NT2/D1 (cell line): ENCODE measurements around the gene SESTD1.

Source experiments
- DNase-seq: peaks from one replicate; pipeline ENCODE4 v3.0.0-alpha.2; 2011; ENCODE audit warnings: low read depth, low spot score
- H3K27me3 ChIP-seq: 2 replicates; pipeline ENCODE4 v1.6.0; 2011; ENCODE audit warnings: mild to moderate bottlenecking; ENCODE audit not compliant: insufficient read length, insufficient read depth
- H3K36me3 ChIP-seq: 2 replicates; pipeline ENCODE4 v1.6.1; 2011; ENCODE audit warnings: mild to moderate bottlenecking, low read length, mixed read lengths; ENCODE audit not compliant: insufficient read depth, insufficient read length
- H3K4me1 ChIP-seq: 2 replicates; pipeline ENCODE4 v1.5.1; 2011; ENCODE audit not compliant: insufficient read depth, insufficient read length
- H3K4me3 ChIP-seq: 2 replicates; pipeline ENCODE4 v1.5.1; 2011; ENCODE audit warnings: low read depth; ENCODE audit not compliant: insufficient read length
- H3K9ac ChIP-seq: 2 replicates; pipeline ENCODE4 v1.6.0; 2011; ENCODE audit warnings: low read depth; ENCODE audit not compliant: insufficient read length
- H3K9me3 ChIP-seq: 2 replicates; pipeline ENCODE4 v1.5.1; 2011; ENCODE audit warnings: mild to moderate bottlenecking, low read length; ENCODE audit not compliant: insufficient read depth
- SUZ12 ChIP-seq: IDR thresholded peaks from 2 replicates; pipeline ENCODE4 v1.6.1; 2011; ENCODE audit not compliant: insufficient read length, insufficient read depth; ENCODE audit errors: extremely low read depth
- YY1 ChIP-seq: IDR thresholded peaks from 2 replicates; pipeline ENCODE4 v1.6.1; 2011; ENCODE audit not compliant: insufficient read length, insufficient read depth
- ZNF274 ChIP-seq: IDR thresholded peaks from 2 replicates; pipeline ENCODE4 v1.6.1; 2011; ENCODE audit warnings: mild to moderate bottlenecking, low read depth, low read length

The SESTD1 gene

DNA sequence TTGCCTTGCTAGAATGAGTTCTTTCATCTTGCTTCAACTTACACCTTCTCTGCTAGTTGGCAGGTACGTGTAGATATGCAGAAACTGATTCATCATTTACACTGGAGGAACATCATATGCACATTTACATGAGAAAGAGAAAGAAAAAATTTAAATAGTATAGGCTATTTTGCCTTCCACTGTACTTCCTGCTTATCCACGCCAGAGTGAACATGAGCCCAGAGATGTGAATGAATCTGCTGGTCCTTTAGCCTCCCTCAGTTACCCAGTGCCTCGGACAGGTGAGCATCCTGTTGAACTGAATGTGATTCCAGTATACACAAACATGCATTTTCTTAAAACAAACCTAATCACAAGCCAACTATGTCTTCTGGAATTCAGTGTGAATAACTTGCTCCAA lies 83.6 kb downstream of the SESTD1 start:
- Histone ChIP-seq H3K9me3 (no peaks in the 10 kb centered on the region), H3K36me3 (peaks cover 5% of the 10 kb centered on the region), H3K27me3 (no peaks in the 10 kb centered on the region), H3K4me1 (no peaks in the 10 kb centered on the region), H3K4me3 (no peak overlapping the region), H3K9ac (no peak overlapping the region)
- TF ChIP-seq ZNF274 (no peak), SUZ12 (no peak), YY1 (no peak)
- no peak for DNase-seq

DNA sequence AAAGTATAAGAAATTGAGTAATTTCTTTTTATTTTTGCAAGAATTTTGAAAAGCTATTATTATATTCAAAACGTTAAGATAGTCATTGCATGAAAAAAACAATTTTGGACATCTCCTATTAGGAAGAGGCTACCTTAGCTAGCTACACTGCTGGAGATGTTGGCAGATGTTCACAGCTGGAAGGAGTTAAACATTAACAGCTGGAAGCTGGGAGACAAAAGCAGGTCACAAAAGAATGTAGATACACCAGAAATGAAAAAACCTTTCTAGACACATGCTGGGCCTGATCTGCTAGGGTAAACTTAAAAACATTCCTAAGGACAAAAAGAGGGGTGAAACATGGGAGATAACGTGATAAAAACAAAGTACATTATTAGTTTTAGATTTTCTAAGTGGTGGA lies 84.4 kb downstream of the SESTD1 start:
- Histone ChIP-seq H3K36me3 (peaks cover 10% of the 10 kb centered on the region), H3K4me3 (no peak overlapping the region), H3K4me1 (no peaks in the 10 kb centered on the region), H3K9me3 (no peaks in the 10 kb centered on the region), H3K9ac (no peak overlapping the region), H3K27me3 (no peaks in the 10 kb centered on the region)
- no peak for DNase-seq
- TF ChIP-seq SUZ12: no peak

DNA sequence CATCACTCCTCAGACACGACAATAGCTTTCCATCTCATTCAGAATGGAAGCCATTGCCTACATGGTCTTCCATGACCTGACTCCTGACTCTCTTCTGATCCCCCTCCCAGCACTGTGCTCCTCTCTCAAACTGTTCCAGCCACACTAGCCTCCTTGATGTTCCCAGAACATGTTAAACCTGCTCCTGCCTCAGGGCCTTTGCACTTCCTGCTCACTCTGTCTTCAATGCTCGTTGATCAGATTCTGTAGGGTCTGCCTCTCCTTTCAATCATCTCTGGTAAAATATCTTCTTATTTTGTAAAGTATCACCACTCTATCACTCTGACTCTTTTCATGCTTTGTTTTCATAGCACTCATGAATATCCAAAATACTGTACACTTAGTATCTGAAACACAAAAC lies 84.9 kb downstream of the SESTD1 start:
- Histone ChIP-seq H3K4me3 (no peak overlapping the region), H3K9me3 (no peaks in the 10 kb centered on the region), H3K36me3 (peaks cover 11% of the 10 kb centered on the region), H3K9ac (no peak overlapping the region), H3K4me1 (no peaks in the 10 kb centered on the region), H3K27me3 (no peaks in the 10 kb centered on the region)
- no peak for TF ChIP-seq YY1
- TF ChIP-seq ZNF274: no peak
- TF ChIP-seq SUZ12: no peak
- DNase-seq: no peak

DNA sequence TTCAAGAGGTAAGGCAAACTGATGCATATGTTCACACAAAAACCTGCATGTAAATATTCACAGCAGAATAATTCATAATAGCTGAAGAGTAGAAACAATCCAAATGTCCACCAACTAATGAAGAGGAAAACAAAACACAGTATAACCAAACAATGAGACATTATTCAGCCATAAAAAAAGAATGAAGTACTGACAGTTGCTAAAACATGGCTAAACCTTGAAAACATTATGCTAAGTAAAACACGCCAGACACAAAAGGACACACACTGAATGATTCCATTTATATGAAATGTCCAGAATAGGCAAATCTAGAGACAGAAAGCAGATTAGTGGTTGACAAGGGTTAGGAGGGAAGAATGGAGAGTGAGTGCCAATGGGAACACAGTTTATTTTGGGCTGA lies 86.9 kb downstream of the SESTD1 start:
- Histone ChIP-seq H3K9ac (no peak overlapping the region), H3K27me3 (no peaks in the 10 kb centered on the region), H3K36me3 (peaks cover 17% of the 10 kb centered on the region), H3K9me3 (no peaks in the 10 kb centered on the region), H3K4me3 (no peak overlapping the region), H3K4me1 (no peaks in the 10 kb centered on the region)
- no peak for DNase-seq
- TF ChIP-seq SUZ12: no peak
- TF ChIP-seq YY1: no peak
- no peak for TF ChIP-seq ZNF274

DNA sequence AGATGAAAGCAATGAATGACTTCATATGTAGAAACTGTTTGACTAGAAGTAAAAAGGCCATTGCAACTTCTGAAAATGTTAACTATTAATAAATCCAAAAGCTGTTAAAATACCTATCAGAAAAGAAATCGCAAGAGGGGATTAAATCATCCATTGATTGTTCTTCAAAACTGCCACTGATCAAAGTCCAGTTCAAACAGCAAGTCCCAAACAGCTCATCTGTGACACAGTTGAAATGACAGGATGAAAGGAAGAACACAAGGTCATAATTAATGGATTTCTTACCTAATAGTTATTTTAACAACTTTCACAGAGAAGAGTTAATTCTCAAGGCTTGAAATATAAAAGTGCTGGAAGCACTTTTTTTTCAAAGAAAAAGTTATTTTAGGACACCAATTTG lies 90.4 kb downstream of the SESTD1 start:
- TF ChIP-seq YY1 (no peak), ZNF274 (no peak), SUZ12 (no peak)
- Histone ChIP-seq H3K4me3 (no peak overlapping the region), H3K36me3 (peaks cover 17% of the 10 kb centered on the region), H3K9ac (no peak overlapping the region), H3K9me3 (no peaks in the 10 kb centered on the region), H3K4me1 (no peaks in the 10 kb centered on the region), H3K27me3 (no peaks in the 10 kb centered on the region)
- no peak for DNase-seq

DNA sequence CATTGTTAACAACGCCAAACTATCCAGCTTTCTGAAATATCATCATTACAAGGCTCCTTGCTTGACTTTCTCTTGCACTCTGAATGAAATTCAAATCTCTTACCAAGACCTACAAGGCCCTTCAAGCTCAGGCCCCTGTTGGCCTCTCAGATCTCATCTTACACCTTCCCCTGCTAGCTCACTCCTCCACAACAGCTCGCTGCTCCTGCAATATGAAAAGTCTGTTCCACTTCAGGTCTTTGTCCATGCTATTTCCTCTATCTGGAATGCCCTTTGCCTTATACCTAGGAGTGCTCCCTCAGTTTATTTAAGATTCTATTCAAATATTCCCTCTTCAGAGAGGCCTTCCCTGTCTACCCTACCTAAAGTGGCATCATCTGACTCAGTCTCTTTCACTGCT lies 91.7 kb downstream of the SESTD1 start:
- Histone ChIP-seq H3K9ac (no peak overlapping the region), H3K27me3 (no peaks in the 10 kb centered on the region), H3K36me3 (peaks cover 17% of the 10 kb centered on the region), H3K9me3 (no peaks in the 10 kb centered on the region), H3K4me3 (no peak overlapping the region), H3K4me1 (no peaks in the 10 kb centered on the region)
- DNase-seq: no peak
- TF ChIP-seq ZNF274: no peak
- no peak for TF ChIP-seq SUZ12
- no peak for TF ChIP-seq YY1

DNA sequence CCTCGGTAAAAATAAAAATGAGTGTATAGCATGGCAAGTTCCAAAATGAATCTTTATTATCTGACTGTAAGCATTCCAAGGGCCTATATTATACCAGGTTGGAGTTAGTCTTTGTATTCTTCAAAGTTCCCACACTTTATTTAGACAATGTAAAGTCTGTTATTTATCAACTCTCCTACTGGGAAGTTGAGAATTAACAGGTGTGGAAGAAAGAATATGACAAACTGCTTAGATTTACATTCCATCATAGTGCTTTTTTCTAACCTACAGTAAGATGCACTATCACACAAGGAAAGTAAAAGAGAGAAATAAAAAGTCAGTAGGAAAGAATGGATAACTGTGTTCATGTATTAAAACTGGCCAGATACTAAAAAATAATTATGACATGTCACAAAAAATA lies 93.3 kb downstream of the SESTD1 start:
- no peak for TF ChIP-seq ZNF274
- no peak for TF ChIP-seq YY1
- no peak for TF ChIP-seq SUZ12
- Histone ChIP-seq H3K27me3 (no peaks in the 10 kb centered on the region), H3K36me3 (peaks cover 15% of the 10 kb centered on the region), H3K4me3 (no peak overlapping the region), H3K9me3 (no peaks in the 10 kb centered on the region), H3K4me1 (no peaks in the 10 kb centered on the region), H3K9ac (no peak overlapping the region)
- DNase-seq: no peak

DNA sequence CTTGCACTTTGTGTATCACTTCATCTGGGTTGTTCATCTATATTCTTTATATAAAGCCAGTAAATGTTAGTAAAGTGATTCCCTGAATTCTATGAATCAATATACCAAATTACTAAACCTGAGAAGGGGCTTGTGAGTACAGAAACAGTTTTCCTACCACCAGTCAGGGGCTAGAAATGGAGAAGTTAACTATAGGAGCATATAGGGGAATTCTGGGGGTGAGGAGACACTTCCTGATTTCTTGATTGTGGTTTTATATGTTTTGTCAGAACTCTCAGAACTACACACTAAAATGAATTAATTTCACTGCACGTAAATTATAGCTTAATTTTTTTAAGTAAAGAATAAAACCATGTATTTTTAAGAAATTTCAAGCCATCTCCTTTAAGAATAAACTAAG lies 93.7 kb downstream of the SESTD1 start:
- Histone ChIP-seq H3K4me1 (no peaks in the 10 kb centered on the region), H3K36me3 (peaks cover 11% of the 10 kb centered on the region), H3K27me3 (no peaks in the 10 kb centered on the region), H3K9ac (no peak overlapping the region), H3K9me3 (no peaks in the 10 kb centered on the region), H3K4me3 (no peak overlapping the region)
- TF ChIP-seq YY1 (no peak), ZNF274 (no peak)
- no peak for DNase-seq
